Measurements from ENCODE around the gene KRTAP5-2. TPM values are rescaled to one million over a fixed set of nuclear protein-coding genes. Genes with fewer than 3 reads are reported as not detected.

The KRTAP5-2 gene
- polyA plus RNA-seq, 3 donors: not detected

- intact Hi-C loops (cut with micrococcal nuclease): no loop called here
- no peak overlapping the region for H3K27ac Mint-ChIP-seq
- WGBS (ENCODE audit: insufficient coverage): 84% methylated on average over 8 of the region's 8 CpGs
- Histone ChIP-seq H3K36me3 (replicated peaks in 1 of 2; ENCODE audit: control insufficient read depth in 1 of 2, insufficient read depth in 2 of 2, low read length in 2 of 2) (no peaks in the 10 kb centered on the region), H3K4me1 (ENCODE audit: control insufficient read depth in 1 of 2, insufficient read depth in 2 of 2, low read length in 2 of 2) (no peaks in the 10 kb centered on the region), H3K79me2 (ENCODE audit: insufficient read depth, low read length) (no peaks in the 10 kb centered on the region), H3K4me3 (replicated peaks in 1 of 3; ENCODE audit: low read depth in 2 of 3, low read length in 3 of 3) (no peak overlapping the region), H3K27me3 (ENCODE audit: control insufficient read depth in 2 of 2, insufficient read depth in 2 of 2, low read length in 2 of 2) (no peaks in the 10 kb centered on the region), H4K20me1 (ENCODE audit: insufficient read depth, low read length) (no peaks in the 10 kb centered on the region), H3K27ac (ENCODE audit: low read depth in 1 of 2, low read length in 2 of 2) (no peak overlapping the region), H3K9ac (ENCODE audit: insufficient read depth, low read length, poor library complexity, severe bottlenecking) (no peak overlapping the region), H2AFZ (ENCODE audit: insufficient read depth, low read depth, low read length, poor library complexity, severe bottlenecking) (no peak overlapping the region), H3K9me3 (replicated peaks in 1 of 2; ENCODE audit: control insufficient read depth in 1 of 2, insufficient read depth in 1 of 2, low read length in 2 of 2) (no peaks in the 10 kb centered on the region), H3K4me2 (replicated peaks; ENCODE audit: extremely low read depth, low read length, poor library complexity, severe bottlenecking) (no peak overlapping the region)
- H3K4me3 Mint-ChIP-seq: no peak overlapping the region
- no peaks in the 10 kb centered on the region for H3K4me1 Mint-ChIP-seq
- no peak for TF ChIP-seq CTCF (IDR thresholded peaks at IDR 0.05)
- peaks cover 7 to 34% (median 24%) of the 10 kb centered on the region in 3 donors for H3K27me3 Mint-ChIP-seq (ENCODE audit: low read depth in 3 of 3)
- no peaks in the 10 kb centered on the region for H3K9me3 Mint-ChIP-seq
- no peaks in the 10 kb centered on the region for H3K36me3 Mint-ChIP-seq
- DNase-seq: no peak
Observed at GRCh38 chr11:1638344-1638743, 40.2 kb upstream of the KRTAP5-2 start.

GRCh38 chr11:1637628-1638027 lies 39.5 kb upstream of the KRTAP5-2 start:
- Histone ChIP-seq H3K36me3 (replicated peaks in 1 of 2; ENCODE audit: control insufficient read depth in 1 of 2, insufficient read depth in 2 of 2, low read length in 2 of 2) (no peaks in the 10 kb centered on the region), H3K79me2 (ENCODE audit: insufficient read depth, low read length) (no peaks in the 10 kb centered on the region), H3K9me3 (replicated peaks in 1 of 2; ENCODE audit: control insufficient read depth in 1 of 2, insufficient read depth in 1 of 2, low read length in 2 of 2) (no peaks in the 10 kb centered on the region), H3K27me3 (ENCODE audit: control insufficient read depth in 2 of 2, insufficient read depth in 2 of 2, low read length in 2 of 2) (no peaks in the 10 kb centered on the region), H2AFZ (ENCODE audit: insufficient read depth, low read depth, low read length, poor library complexity, severe bottlenecking) (no peak overlapping the region), H3K4me1 (ENCODE audit: control insufficient read depth in 1 of 2, insufficient read depth in 2 of 2, low read length in 2 of 2) (no peaks in the 10 kb centered on the region), H3K9ac (ENCODE audit: insufficient read depth, low read length, poor library complexity, severe bottlenecking) (no peak overlapping the region), H3K27ac (ENCODE audit: low read depth in 1 of 2, low read length in 2 of 2) (no peak overlapping the region), H4K20me1 (ENCODE audit: insufficient read depth, low read length) (no peaks in the 10 kb centered on the region), H3K4me3 (replicated peaks in 1 of 3; ENCODE audit: low read depth in 2 of 3, low read length in 3 of 3) (no peak overlapping the region), H3K4me2 (replicated peaks; ENCODE audit: extremely low read depth, low read length, poor library complexity, severe bottlenecking) (no peak overlapping the region)
- intact Hi-C loops (cut with micrococcal nuclease): no loop called here
- H3K27me3 Mint-ChIP-seq (ENCODE audit: low read depth in 3 of 3): peaks cover 7 to 37% (median 26%) of the 10 kb centered on the region in 3 donors
- no peak for DNase-seq
- no peak overlapping the region for H3K27ac Mint-ChIP-seq
- no peaks in the 10 kb centered on the region for H3K36me3 Mint-ChIP-seq
- 100% methylated on average over 1 of the region's 2 CpGs for WGBS (ENCODE audit: insufficient coverage)
- no peak overlapping the region for H3K4me3 Mint-ChIP-seq
- no peaks in the 10 kb centered on the region for H3K4me1 Mint-ChIP-seq
- H3K9me3 Mint-ChIP-seq: no peaks in the 10 kb centered on the region
- no peak for TF ChIP-seq CTCF (IDR thresholded peaks at IDR 0.05)

All from CD14-positive monocyte (primary cell).